Mucosa of descending colon (tissue), 3 donors: Measurements from ENCODE around the gene TMX2. TPM values are rescaled to one million over a fixed set of nuclear protein-coding genes. Genes with fewer than 3 reads are reported as not detected.
A peak's percentile ranks its signal among the peaks of the same experiment; 100 is the strongest.

ENCODE experiments used
- ATAC-seq: fragments of 200-7000 bp; cut with Tn5 transposase; one replicate; pipeline ENCODE4 v1.9.1; 2020; ENCODE audit warnings: mild to moderate bottlenecking, moderate library complexity
- DNase-seq, 3 donors: peaks; one replicate each; pipeline ENCODE4 v3.0.0-alpha.2; 2020
- H3K36me3 ChIP-seq: fragments of 200-600 bp; one replicate; pipeline ENCODE4 v1.8.0; 2021; ENCODE audit warnings: low read depth, mild to moderate bottlenecking
- H3K4me1 ChIP-seq: fragments of 200-600 bp; one replicate; pipeline ENCODE4 v1.8.0; 2021; ENCODE audit warnings: low read depth, mild to moderate bottlenecking
- H3K4me3 ChIP-seq: fragments of 200-600 bp; one replicate; pipeline ENCODE4 v1.8.0; 2021; ENCODE audit warnings: mild to moderate bottlenecking
- H3K9me3 ChIP-seq: fragments of 200-600 bp; one replicate; pipeline ENCODE4 v1.8.0; 2021; ENCODE audit warnings: mild to moderate bottlenecking
- CTCF ChIP-seq: fragments of 200-600 bp; IDR thresholded peaks from one replicate; pipeline ENCODE4 v1.8.0; 2022; ENCODE audit warnings: antibody characterized with exemption, mild to moderate bottlenecking
- intact Hi-C, 2 donors: fragments of 100-400 bp; cut with DNase I in 1 of 2; cut with micrococcal nuclease in 1 of 2; formaldehyde crosslinking; loops; one replicate each; pipeline versions ENCODE4 v1.11.0 to v1.11.1; 2022; cut with DNase I, micrococcal nuclease
- total RNA-seq, 3 donors: library from RNA; stranded (reverse); fragmentation: NEBNext Ultra II Directional in 2 of 3; extraction: Animal tissue kit (Norgen Biotek cat#: 25700) in 2 of 3; gene quantifications; one replicate each; pipeline versions ENCODE4 v1.2.1 to v1.2.4, GENCODE V29; 2021 to 2023
- donor health status: DM: no; HTN: no; CAD: no; lungs with moderate emphysema.
- donor health status: DM: no; HTN: no; CAD: no.
- donor health status: DM: no; HTN: yes; CAD: no.

The TMX2 gene
- total RNA-seq, 3 donors from 2014 or later = 83.6 to 119 (median 113) TPM

- intact Hi-C loops = no loop called here
- ATAC-seq = no peak
- no peak for TF ChIP-seq CTCF
- no peak for DNase-seq
- Histone ChIP-seq H3K9me3 (no peaks in the 10 kb centered on the region), H3K4me1 (peaks cover 37% of the 10 kb centered on the region), H3K36me3 (no peaks in the 10 kb centered on the region), H3K4me3 (no peak overlapping the region)
Observed at GRCh38 chr11:57770793-57771192, 58.4 kb downstream of the TMX2 start.

GRCh38 chr11:57771365-57771764, 59.0 kb downstream of the TMX2 start:
- no peak for TF ChIP-seq CTCF
- no peaks in the 10 kb centered on the region for H3K36me3 ChIP-seq
- DNase-seq (no peak), ATAC-seq (no peak)
- H3K9me3 ChIP-seq = no peaks in the 10 kb centered on the region
- intact Hi-C loops = no loop called here
- peaks cover 40% of the 10 kb centered on the region for H3K4me1 ChIP-seq
- H3K4me3 ChIP-seq = no peak overlapping the region

- Histone ChIP-seq H3K4me1 (peaks cover 52% of the 10 kb centered on the region), H3K9me3 (no peaks in the 10 kb centered on the region), H3K36me3 (no peaks in the 10 kb centered on the region), H3K4me3 (no peak overlapping the region)
- intact Hi-C loops = no loop called here
- no peak for TF ChIP-seq CTCF
- ATAC-seq (peak; percentile 21), DNase-seq (no peak)
Observed at GRCh38 chr11:57772562-57772961, 60.2 kb downstream of the TMX2 start.

GRCh38 chr11:57773026-57773598, 60.7 kb downstream of the TMX2 start:
- DNase-seq = no peak
- TF ChIP-seq CTCF = no peak
- intact Hi-C loops = no loop called here

GRCh38 chr11:57775491-57775890, 63.1 kb downstream of the TMX2 start:
- Histone ChIP-seq H3K36me3 (no peaks in the 10 kb centered on the region), H3K9me3 (no peaks in the 10 kb centered on the region), H3K4me3 (no peak overlapping the region), H3K4me1 (peaks cover 75% of the 10 kb centered on the region)
- no peak for ATAC-seq
- peak in 1 of 3 donors; percentile 47 for DNase-seq
- TF ChIP-seq CTCF = no peak
- intact Hi-C loops = no loop called here

More at GRCh38 chr11:57773026-57773598, 60.7 kb downstream of the TMX2 start:
- Histone ChIP-seq H3K36me3 (no peaks in the 10 kb centered on the region), H3K4me3 (no peak overlapping the region), H3K9me3 (no peaks in the 10 kb centered on the region), H3K4me1 (peaks cover 57% of the 10 kb centered on the region)
- ATAC-seq = no peak
